HAP-1 (cell line): ENCODE data around the gene CCDC167.

Source experiments
- DNase-seq, 2 experiments: peaks; one replicate each; pipeline ENCODE4 v3.0.0-alpha.2; 2016 to 2020; ENCODE audit warnings: low spot score in 2 of 2
- H3K27me3 ChIP-seq: fragments of 250-450 bp; sonication (Bioruptor Pico); 2 replicates; pipeline ENCODE4 v1.5.1; 2020; ENCODE audit warnings: low read depth, mild to moderate bottlenecking, moderate library complexity
- H3K36me3 ChIP-seq: fragments of 250-450 bp; sonication (Bioruptor Pico); replicated peaks from 2 replicates; pipeline ENCODE4 v1.5.1; 2020; ENCODE audit warnings: mild to moderate bottlenecking
- H3K4me1 ChIP-seq: fragments of 250-450 bp; sonication (Bioruptor Pico); 2 replicates; pipeline ENCODE4 v1.5.1; 2020; ENCODE audit warnings: mild to moderate bottlenecking
- H3K4me3 ChIP-seq: fragments of 250-450 bp; sonication (Bioruptor Pico); 2 replicates; pipeline ENCODE4 v1.5.1; 2020; ENCODE audit warnings: mild to moderate bottlenecking, moderate library complexity
- H3K9me3 ChIP-seq: fragments of 250-450 bp; sonication (Bioruptor Pico); 2 replicates; pipeline ENCODE4 v1.5.1; 2020; ENCODE audit warnings: mild to moderate bottlenecking, moderate library complexity
- in situ Hi-C: fragments of 300-500 bp; cut with MboI; formaldehyde crosslinking; loops from 3 replicates; pipeline ENCODE4 v1.14.3; 2020; ENCODE audit warnings: low sequenced_read_pairs, inconsistent platforms, mixed read lengths

CCDC167 gene

DNA sequence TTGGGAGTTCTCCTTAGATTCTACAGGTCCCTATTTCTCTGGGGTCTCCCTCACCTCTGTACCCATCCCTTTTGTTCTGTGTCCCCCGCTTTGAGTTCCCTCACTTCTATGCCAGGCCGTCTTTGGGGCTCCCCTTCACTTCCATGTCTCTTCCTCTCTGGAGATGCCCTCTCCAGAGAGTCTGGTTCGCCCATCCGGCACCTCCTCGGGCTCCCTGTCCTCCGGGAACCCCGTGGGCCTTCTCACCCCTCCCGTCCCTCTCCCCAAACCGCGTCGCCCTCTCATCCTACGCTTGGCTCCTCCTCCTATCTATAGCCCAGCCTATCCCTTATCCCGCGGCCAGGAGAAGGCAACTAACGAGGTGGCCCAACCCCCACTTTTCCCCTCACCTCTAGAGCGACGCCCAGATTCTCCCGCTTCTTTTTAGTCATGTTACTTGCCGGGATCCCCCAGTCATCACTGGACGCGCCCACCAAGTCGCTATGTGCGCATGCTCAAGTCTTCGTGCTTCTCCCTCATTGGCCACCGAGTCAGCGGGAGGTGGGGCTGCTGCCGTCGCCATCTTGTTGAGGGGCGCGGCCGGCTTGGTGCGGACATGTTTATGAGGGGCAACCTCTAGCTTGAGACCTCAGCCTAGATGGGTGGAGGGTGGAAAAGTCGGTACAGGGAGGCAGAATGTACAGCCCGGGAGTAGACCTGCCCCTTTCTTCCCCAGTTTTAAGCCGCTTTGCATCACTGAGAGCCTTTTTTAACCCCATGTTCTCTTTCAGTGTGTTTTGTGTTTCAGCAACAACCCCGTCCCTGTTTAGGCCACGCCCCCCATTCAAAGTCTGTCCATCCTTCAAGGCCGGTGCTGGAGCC lies at the start of gene CCDC167:
Gene CCDC167, minus strand, starts transcription at position 461 of the 861 bp plus-strand sequence. Its CDS starts 30 bp downstream, at position 431.
- peak; percentile 99 for DNase-seq
- H3K36me3 ChIP-seq: no peaks in the 10 kb centered on the region
- H3K27me3 ChIP-seq: no peaks in the 10 kb centered on the region
- in situ Hi-C loops: no loop called here
- H3K4me1 ChIP-seq: peaks cover 7% of the 10 kb centered on the region
- peak within 1 kb of the TSS; percentile 51 for H3K4me3 ChIP-seq
- H3K9me3 ChIP-seq: no peaks in the 10 kb centered on the region

DNA sequence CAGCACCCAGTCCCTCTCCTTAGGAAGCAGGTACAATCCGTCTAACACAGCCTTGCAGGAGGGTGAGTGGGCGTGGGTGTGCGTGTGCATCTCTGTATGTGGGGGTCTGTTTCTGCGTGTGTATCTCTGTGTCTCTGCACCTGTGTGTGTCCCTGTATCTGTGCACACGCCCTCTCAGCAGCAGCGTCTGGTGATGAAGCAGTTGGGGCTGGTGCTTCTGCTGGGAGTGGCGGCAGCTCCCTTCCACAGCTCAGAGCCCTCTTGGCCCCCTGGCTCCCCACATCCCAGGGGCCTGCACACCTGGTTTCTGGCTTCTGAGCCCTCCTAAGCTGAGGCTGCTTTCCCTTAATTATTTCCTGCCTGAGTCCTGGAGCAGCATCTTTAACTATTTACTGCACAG lies 49.5 kb upstream of the CCDC167 start:
- Histone ChIP-seq H3K9me3 (no peaks in the 10 kb centered on the region), H3K4me3 (no peak overlapping the region), H3K36me3 (no peaks in the 10 kb centered on the region), H3K4me1 (no peaks in the 10 kb centered on the region), H3K27me3 (no peaks in the 10 kb centered on the region)
- DNase-seq: no peak
- in situ Hi-C loops: no loop called here

DNA sequence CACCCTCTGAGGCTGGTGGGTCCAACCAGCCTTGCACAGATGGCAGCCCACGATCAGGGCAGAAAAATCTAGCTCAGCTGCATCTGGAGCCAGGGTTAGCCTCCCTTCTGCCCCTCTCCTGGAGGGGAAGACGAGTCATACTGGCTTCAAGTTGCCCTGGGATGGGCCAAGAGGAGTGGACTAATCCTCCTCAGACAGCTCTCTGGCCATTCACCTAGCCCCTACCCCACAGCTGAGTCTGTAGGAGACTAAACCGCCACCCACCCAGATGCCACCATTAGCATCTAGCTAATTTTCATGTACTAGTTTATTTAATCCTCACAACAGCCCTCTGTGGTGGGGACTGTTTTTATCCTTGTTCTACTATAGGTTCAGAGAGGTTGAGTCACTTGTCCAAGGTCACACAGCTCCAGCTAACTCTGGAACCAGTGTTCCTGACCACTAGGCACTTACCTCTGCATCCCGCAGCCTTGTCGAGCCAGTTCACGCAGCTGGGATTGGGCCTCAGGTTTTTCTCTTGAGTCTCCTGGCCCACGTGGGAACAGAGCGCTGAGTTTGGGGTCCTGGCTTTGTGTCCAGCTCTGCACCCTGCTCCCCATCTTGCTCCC lies 48.5 kb upstream of the CCDC167 start:
- DNase-seq: no peak
- in situ Hi-C loops: no loop called here
- Histone ChIP-seq H3K27me3 (no peaks in the 10 kb centered on the region), H3K4me1 (no peaks in the 10 kb centered on the region), H3K36me3 (no peaks in the 10 kb centered on the region), H3K9me3 (no peaks in the 10 kb centered on the region), H3K4me3 (no peak overlapping the region)

DNA sequence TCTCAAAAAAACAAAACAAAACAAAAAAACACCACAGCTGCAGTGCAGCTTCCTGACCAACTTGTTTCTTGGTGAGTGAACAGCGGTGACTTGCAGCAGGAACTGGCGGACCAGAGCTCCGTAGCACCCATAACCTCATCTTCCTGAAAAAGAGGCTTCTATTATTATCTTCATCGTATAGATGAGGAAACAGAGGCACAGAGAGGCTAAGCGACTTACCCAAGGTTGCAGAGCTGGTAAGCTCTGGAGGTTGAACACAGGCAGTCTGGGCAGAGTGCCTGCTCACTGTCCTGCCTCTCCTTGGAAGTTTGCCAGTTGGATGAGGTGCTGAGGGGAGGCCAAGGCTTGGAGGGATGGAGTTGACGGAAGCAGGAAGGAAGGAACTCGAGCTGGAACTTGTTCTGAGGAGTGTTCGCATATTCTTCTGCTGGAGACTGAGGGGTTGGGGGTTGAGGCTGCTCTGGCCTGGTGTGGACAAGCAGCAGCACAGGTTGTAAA lies 47.9 kb upstream of the CCDC167 start:
- H3K4me3 ChIP-seq: no peak overlapping the region
- in situ Hi-C loops: no loop called here
- no peak for DNase-seq
- H3K36me3 ChIP-seq: no peaks in the 10 kb centered on the region
- no peaks in the 10 kb centered on the region for H3K9me3 ChIP-seq
- H3K4me1 ChIP-seq: no peaks in the 10 kb centered on the region
- H3K27me3 ChIP-seq: no peaks in the 10 kb centered on the region

DNA sequence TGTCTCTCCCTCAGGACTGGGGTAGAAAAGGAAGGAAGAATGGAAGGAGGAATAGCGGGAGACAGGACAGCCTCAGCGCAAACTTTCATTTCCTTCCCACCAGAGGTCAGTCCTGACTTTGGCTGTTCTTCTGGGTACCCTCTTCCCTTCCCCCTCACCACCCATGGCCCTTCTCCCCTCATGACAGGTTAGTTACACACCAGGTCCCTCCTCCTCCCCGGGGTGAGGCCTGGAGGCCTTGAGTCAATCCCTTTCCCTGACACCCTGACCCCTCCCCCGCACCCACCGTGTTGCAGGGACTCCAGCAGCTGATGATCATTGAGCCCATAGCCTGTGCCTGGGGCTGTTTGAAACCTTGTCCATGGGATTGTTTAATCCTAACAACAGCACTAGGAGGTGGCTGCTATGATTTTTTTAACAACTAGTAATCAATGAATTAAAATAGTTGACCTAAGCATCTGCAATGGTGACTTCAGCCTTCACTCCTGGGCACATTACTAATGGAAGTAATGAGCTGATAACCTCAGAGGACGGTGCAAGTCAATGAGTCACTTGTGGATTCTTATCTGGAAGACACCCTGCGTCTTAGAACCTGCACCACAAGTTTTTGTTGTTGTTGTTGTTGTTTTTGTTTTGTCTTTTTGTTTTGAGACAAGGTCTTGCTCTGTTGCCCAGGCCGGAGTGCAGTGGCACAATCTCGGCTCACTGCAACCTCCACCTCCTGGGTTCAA lies 46.6 kb upstream of the CCDC167 start:
- no peak overlapping the region for H3K4me3 ChIP-seq
- in situ Hi-C loops: no loop called here
- H3K36me3 ChIP-seq: no peaks in the 10 kb centered on the region
- peak in 1 of 2 experiments; percentile 55 for DNase-seq
- no peaks in the 10 kb centered on the region for H3K27me3 ChIP-seq
- no peaks in the 10 kb centered on the region for H3K4me1 ChIP-seq
- no peaks in the 10 kb centered on the region for H3K9me3 ChIP-seq

DNA sequence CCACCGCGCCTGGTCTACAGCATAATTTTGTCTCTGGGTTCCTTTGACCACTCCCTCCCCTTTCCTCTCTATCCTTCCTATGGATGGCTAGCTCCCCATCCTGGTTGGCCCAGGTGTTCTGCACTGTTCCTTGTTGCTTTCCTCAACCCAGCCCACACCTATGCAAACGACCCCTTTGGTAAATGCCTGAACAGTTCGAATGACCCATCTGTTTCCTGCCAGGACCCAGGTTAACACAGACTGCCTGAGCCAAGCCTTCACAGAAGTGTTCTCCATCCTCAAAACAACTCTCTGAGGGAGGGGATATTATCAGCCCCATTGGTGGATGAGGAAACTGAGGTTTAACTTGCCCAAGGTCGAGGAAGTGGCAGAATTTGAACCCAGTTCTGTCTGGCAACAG lies 44.8 kb upstream of the CCDC167 start:
- in situ Hi-C loops: no loop called here
- Histone ChIP-seq H3K4me1 (no peaks in the 10 kb centered on the region), H3K9me3 (no peaks in the 10 kb centered on the region), H3K27me3 (no peaks in the 10 kb centered on the region), H3K4me3 (no peak overlapping the region), H3K36me3 (no peaks in the 10 kb centered on the region)
- DNase-seq: no peak

DNA sequence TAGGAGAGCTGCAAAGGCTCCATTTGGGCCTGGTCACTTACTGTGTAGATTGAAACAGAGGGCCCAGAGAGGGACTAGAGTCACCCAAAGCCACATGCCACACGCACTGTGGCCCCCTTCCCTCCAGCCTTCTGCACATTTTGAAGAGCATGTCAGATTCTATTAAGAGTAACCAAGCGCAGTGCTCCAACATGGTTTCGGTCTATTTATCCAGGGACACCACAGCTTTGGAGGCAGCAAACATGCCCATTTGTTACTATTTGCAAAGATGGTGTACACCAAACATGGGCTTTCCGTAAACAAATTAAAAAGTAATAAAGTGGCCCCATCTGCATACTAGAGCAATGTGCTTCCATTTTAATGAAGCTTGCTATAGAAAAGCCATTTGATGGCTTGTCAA lies 43.7 kb upstream of the CCDC167 start:
- Histone ChIP-seq H3K36me3 (no peaks in the 10 kb centered on the region), H3K4me3 (no peak overlapping the region), H3K4me1 (no peaks in the 10 kb centered on the region), H3K9me3 (no peaks in the 10 kb centered on the region), H3K27me3 (no peaks in the 10 kb centered on the region)
- in situ Hi-C loops: no loop called here
- DNase-seq: no peak

DNA sequence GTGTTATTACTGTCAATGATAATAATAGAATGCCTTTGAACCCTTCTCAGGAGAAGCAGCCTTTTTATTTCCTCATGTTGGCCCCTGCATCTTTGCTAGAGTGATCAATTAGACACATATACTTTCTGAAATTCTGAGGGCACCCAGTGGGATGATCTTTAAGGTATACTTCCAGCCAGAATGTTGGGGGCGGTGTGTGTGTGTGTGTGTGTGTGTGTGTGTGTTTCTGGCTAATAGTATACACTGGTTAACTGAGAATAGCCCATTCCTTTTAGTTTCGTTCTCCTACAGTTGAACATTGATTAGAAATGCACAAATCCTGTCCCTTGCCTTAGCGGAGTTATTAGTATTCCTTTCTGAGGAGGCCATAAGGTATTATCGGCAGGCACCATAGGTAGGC lies 41.7 kb upstream of the CCDC167 start:
- Histone ChIP-seq H3K4me1 (no peaks in the 10 kb centered on the region), H3K9me3 (no peaks in the 10 kb centered on the region), H3K4me3 (no peak overlapping the region), H3K36me3 (no peaks in the 10 kb centered on the region), H3K27me3 (peaks cover 14% of the 10 kb centered on the region)
- DNase-seq: no peak
- in situ Hi-C loops: no loop called here

DNA sequence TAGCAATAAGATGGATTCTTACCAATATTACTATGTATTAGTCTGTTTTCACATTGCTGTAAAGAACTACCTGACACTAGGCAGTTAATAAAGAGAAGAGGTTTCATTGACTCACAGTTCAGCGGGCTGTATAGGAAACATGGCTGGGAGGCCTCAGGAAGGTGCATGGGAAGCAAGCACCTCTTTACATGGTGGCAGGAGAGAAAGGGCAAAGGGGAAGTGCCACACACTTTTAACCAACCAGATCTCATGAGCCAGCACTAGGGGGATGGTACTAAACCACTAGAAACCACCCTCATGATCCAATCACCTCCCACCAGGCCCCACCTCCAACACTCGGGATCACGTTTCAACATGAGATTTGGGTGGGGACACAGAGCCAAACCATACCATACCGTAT lies 40.7 kb upstream of the CCDC167 start:
- Histone ChIP-seq H3K27me3 (peaks cover 23% of the 10 kb centered on the region), H3K4me3 (no peak overlapping the region), H3K4me1 (no peaks in the 10 kb centered on the region), H3K36me3 (no peaks in the 10 kb centered on the region), H3K9me3 (no peaks in the 10 kb centered on the region)
- no peak for DNase-seq
- in situ Hi-C loops: no loop called here

DNA sequence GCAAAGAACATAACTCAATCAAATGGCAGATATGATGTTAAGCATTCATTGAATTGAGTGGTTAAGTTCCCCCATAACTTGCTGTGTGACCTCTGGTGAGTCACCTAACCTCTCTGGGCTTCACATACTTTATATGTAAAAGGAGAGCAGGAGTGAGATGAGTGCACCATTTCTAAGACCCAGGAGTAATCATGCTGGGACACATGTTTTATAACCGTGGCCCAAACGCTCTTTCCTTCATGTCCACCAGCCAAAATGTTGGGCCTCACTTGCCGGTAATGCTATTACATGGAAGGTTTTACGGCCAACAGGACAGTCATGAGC lies 40.3 kb upstream of the CCDC167 start:
- H3K4me3 ChIP-seq: no peak overlapping the region
- no peaks in the 10 kb centered on the region for H3K4me1 ChIP-seq
- H3K27me3 ChIP-seq: peaks cover 26% of the 10 kb centered on the region
- DNase-seq: no peak
- H3K9me3 ChIP-seq: no peaks in the 10 kb centered on the region
- in situ Hi-C loops: no loop called here
- no peaks in the 10 kb centered on the region for H3K36me3 ChIP-seq

DNA sequence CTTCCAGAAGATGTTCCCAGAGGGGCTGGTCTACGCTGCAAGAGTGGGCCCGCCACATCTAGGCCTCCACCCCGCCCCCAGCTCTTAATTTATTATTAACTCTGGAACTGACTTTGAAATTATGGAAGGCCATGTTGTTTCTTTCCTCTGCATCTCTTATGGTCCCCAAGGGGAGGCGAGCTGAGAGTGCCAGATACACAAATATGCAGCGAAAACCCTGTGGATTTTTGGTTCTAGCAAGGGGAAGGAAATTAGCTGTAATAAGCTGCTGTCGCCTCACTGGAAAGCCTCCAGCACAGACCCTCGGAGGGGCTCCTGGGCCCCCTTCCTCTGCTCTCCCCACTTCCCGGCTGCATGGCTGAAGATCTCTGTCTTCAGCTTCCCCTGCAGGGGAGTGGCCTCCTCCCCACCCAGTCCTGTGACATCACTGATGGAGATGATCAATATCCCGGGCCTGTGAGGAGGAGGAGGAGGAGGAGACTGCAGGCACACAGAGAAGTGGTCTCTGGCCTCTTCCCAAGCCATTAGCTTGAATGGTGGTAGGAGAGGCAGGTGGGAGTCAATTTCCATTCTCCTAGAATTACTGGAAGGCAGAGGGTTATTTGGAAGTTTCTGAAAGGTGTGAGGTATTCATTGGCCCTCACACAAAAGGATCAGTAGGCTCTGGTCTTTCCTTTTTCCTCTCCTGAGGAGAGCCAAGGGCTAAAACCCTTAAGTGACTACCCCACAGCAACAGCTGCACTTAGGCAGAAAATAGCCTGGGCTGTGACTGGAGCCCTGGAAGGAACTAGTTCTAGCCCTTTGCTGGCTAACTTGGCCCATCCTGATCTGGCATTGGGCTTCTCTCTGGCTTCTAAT lies 39.7 kb upstream of the CCDC167 start:
- in situ Hi-C loops: no loop called here
- no peaks in the 10 kb centered on the region for H3K36me3 ChIP-seq
- DNase-seq: no peak
- no peak overlapping the region for H3K4me3 ChIP-seq
- no peaks in the 10 kb centered on the region for H3K9me3 ChIP-seq
- H3K4me1 ChIP-seq: no peaks in the 10 kb centered on the region
- H3K27me3 ChIP-seq: peaks cover 26% of the 10 kb centered on the region

DNA sequence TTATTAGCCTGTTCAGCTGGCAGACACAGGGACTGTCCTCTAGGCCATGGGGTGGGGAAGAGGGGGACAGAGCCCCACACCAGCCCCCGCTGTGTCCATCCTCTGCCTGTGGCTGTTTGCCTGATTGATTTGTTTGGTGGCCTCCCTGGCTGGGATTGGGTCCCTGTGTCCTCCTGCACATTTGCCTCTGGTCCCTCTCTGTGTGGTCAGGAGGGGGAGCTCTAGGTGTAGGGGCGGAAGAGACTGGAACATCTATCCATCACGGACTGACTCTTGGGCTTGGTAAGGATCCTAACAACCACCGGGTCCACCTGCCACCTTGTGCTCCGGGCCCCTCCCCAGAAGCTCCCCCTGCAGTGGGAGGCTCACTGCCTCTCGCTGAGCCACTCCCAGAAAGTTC lies 38.4 kb upstream of the CCDC167 start:
- Histone ChIP-seq H3K4me3 (no peak overlapping the region), H3K9me3 (no peaks in the 10 kb centered on the region), H3K4me1 (no peaks in the 10 kb centered on the region), H3K27me3 (peaks cover 29% of the 10 kb centered on the region), H3K36me3 (no peaks in the 10 kb centered on the region)
- peak in 1 of 2 experiments; percentile 40 for DNase-seq
- in situ Hi-C loops: no loop called here

DNA sequence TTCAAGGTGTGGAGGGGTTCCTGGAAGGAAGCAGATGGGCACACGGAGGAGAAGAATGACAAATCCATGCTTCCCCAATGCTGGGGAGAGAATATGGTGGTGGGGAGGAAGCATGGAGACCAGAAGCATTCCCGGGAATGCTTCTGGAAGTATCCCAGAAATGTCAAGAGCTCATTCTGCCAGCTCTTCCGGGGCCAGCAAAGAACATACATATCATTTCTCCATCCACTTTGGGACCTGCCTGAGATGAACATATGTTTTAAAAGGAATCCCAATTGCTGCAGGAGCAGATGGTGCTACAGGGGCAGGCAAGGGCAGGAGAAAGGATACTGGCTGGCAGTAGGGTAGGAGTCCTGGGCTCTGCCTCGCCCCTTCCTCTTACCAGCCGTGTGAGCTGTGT lies 37.9 kb upstream of the CCDC167 start:
- no peak overlapping the region for H3K4me3 ChIP-seq
- H3K27me3 ChIP-seq: peaks cover 32% of the 10 kb centered on the region
- H3K9me3 ChIP-seq: no peaks in the 10 kb centered on the region
- H3K36me3 ChIP-seq: no peaks in the 10 kb centered on the region
- in situ Hi-C loops: no loop called here
- H3K4me1 ChIP-seq: no peaks in the 10 kb centered on the region
- no peak for DNase-seq
